Measurements from ENCODE around the gene HECW1. TPM values are rescaled to one million over a fixed set of nuclear protein-coding genes. Genes with fewer than 3 reads are reported as not detected.

Gene HECW1
- total RNA-seq, 1 experiment from 2014 or later, result 2.7 TPM

DNA sequence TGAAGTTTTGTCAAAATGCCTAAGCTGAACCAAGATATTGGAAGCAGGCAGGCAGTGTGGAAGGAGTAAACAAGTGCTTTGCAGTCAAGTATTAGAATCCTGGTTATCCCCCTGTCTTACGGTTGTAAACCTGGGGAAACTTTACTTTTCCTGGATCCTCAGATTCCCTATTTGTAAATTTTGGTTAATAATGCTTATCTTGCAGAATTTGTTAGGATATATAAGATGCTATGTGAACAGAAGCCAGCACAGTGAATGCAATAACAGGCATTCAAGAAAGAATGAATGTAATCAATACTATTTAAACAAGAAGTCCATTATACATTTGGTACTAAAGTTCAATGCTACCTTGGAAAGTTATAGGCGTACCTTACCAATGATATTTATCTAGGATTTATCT, 378.7 kb downstream of the HECW1 start:
- ChIA-PET POLR2A (ENCODE audit: unreplicated experiment) (interaction anchor here (0.6 kb wide), 2 partner anchors 663 to 1615 kb away, joined by 5 read pairs; no protein-coding TSS in a partner anchor), CTCF (no interaction called here)
- intact Hi-C loops (cut with micrococcal nuclease; ENCODE audit: unreplicated experiment), result no loop called here
- DNase-seq, result no peak
- no peaks in the 10 kb centered on the region for H3K4me1 ChIP-seq (replicated peaks; ENCODE audit: insufficient read depth)
- no peaks in the 10 kb centered on the region for H3K9me3 ChIP-seq (ENCODE audit: insufficient read depth, low read depth)
- H3K36me3 ChIP-seq (ENCODE audit: low read depth), result no peaks in the 10 kb centered on the region
- H3K27me3 ChIP-seq (ENCODE audit: insufficient read depth, low read depth), result peaks cover 67% of the 10 kb centered on the region
- H3K4me2 ChIP-seq, result no peak overlapping the region
- no peak for TF ChIP-seq EZH2 (IDR thresholded peaks at IDR 0.05; ENCODE audit: low read depth)
- TF ChIP-seq, protein P1, sequence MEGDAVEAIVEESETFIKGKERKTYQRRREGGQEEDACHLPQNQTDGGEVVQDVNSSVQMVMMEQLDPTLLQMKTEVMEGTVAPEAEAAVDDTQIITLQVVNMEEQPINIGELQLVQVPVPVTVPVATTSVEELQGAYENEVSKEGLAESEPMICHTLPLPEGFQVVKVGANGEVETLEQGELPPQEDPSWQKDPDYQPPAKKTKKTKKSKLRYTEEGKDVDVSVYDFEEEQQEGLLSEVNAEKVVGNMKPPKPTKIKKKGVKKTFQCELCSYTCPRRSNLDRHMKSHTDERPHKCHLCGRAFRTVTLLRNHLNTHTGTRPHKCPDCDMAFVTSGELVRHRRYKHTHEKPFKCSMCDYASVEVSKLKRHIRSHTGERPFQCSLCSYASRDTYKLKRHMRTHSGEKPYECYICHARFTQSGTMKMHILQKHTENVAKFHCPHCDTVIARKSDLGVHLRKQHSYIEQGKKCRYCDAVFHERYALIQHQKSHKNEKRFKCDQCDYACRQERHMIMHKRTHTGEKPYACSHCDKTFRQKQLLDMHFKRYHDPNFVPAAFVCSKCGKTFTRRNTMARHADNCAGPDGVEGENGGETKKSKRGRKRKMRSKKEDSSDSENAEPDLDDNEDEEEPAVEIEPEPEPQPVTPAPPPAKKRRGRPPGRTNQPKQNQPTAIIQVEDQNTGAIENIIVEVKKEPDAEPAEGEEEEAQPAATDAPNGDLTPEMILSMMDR (conservative IDR thresholded peaks at IDR 0.05), result no peak
- BruUV-seq (replicated peaks), result no TSS peak
- no peak overlapping the region for H3K4me3 ChIP-seq
- H3K27ac ChIP-seq, result no peak overlapping the region
- no peaks in the 10 kb centered on the region for H3F3A ChIP-seq (ENCODE audit: insufficient read depth, low read depth)
- no peaks in the 10 kb centered on the region for H4K20me1 ChIP-seq (ENCODE audit: insufficient read depth)
- H2AFZ ChIP-seq, result no peak overlapping the region
- no peaks in the 10 kb centered on the region for H3K9me2 ChIP-seq (ENCODE audit: insufficient read depth)
- H3K79me2 ChIP-seq (ENCODE audit: low read depth), result no peaks in the 10 kb centered on the region

DNA sequence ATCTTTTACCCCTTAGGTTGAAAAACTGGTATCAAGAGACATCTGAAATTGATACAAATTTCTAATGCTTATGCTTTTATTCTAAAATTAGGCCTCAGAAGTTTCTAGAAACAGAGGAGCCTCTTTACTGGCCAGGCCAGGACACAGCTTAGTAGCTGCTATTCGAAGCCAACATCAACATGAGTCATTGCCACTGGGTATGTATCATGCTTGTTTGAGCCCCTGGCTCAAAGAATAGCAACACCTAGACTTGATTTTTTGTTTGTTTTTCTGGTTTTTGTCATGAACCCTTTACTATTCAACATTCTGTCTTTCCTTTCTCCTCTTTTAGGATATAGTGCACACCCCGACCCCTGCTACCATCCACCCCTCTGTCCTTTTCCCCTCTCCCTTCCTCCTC, 379.5 kb downstream of the HECW1 start:
- Histone ChIP-seq H2AFZ (no peak overlapping the region), H3K36me3 (ENCODE audit: low read depth) (no peaks in the 10 kb centered on the region), H3K27me3 (ENCODE audit: insufficient read depth, low read depth) (peaks cover 76% of the 10 kb centered on the region), H3F3A (ENCODE audit: insufficient read depth, low read depth) (no peaks in the 10 kb centered on the region), H3K4me1 (replicated peaks; ENCODE audit: insufficient read depth) (no peaks in the 10 kb centered on the region), H3K4me3 (no peak overlapping the region), H3K9me2 (ENCODE audit: insufficient read depth) (no peaks in the 10 kb centered on the region), H4K20me1 (ENCODE audit: insufficient read depth) (no peaks in the 10 kb centered on the region), H3K9me3 (ENCODE audit: insufficient read depth, low read depth) (no peaks in the 10 kb centered on the region), H3K27ac (no peak overlapping the region), H3K4me2 (no peak overlapping the region), H3K79me2 (ENCODE audit: low read depth) (no peaks in the 10 kb centered on the region)
- TF ChIP-seq EZH2 (IDR thresholded peaks at IDR 0.05; ENCODE audit: low read depth), result no peak
- no peak for DNase-seq
- BruUV-seq (replicated peaks), result no TSS peak
- ChIA-PET CTCF (interaction anchor here (0.6 kb wide), 1 partner anchor 308 kb away, joined by 3 read pairs; no protein-coding TSS in a partner anchor), POLR2A (ENCODE audit: unreplicated experiment) (no interaction called here)
- intact Hi-C loops (cut with micrococcal nuclease; ENCODE audit: unreplicated experiment), result no loop called here

DNA sequence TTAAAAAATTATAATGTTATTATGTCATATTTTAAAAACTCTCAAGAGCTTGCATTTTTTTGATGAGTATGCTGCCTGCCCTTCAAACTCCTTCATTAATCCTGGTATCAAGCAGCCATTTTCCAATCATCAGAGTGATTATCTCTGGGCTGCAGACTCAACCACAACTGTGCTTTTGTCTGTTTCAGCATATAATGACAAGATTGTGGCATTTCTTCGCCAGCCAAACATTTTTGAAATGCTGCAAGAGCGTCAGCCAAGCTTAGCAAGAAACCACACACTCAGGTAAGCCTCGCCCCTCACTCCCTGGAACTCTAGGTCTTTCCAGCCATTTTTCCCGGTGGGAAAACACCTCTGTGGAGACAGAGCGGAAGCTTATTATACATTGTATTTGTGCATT, 380.4 kb downstream of the HECW1 start:
- H3K4me3 ChIP-seq, result no peak overlapping the region
- H4K20me1 ChIP-seq (ENCODE audit: insufficient read depth), result no peaks in the 10 kb centered on the region
- intact Hi-C loops (cut with micrococcal nuclease; ENCODE audit: unreplicated experiment), result no loop called here
- no peaks in the 10 kb centered on the region for H3K9me2 ChIP-seq (ENCODE audit: insufficient read depth)
- H3K27ac ChIP-seq, result no peak overlapping the region
- H3K27me3 ChIP-seq (ENCODE audit: insufficient read depth, low read depth), result peaks cover 81% of the 10 kb centered on the region
- ChIA-PET POLR2A (ENCODE audit: unreplicated experiment) (no interaction called here), CTCF (no interaction called here)
- no peaks in the 10 kb centered on the region for H3K4me1 ChIP-seq (replicated peaks; ENCODE audit: insufficient read depth)
- H3K4me2 ChIP-seq, result no peak overlapping the region
- H2AFZ ChIP-seq, result no peak overlapping the region
- no peak for DNase-seq
- no peaks in the 10 kb centered on the region for H3K36me3 ChIP-seq (ENCODE audit: low read depth)
- no peaks in the 10 kb centered on the region for H3K79me2 ChIP-seq (ENCODE audit: low read depth)
- TF ChIP-seq, protein P1 (conservative IDR thresholded peaks at IDR 0.05), result no peak
- no peak for TF ChIP-seq EZH2 (IDR thresholded peaks at IDR 0.05; ENCODE audit: low read depth)
- no peaks in the 10 kb centered on the region for H3F3A ChIP-seq (ENCODE audit: insufficient read depth, low read depth)
- H3K9me3 ChIP-seq (ENCODE audit: insufficient read depth, low read depth), result no peaks in the 10 kb centered on the region
- no TSS peak for BruUV-seq (replicated peaks)

DNA sequence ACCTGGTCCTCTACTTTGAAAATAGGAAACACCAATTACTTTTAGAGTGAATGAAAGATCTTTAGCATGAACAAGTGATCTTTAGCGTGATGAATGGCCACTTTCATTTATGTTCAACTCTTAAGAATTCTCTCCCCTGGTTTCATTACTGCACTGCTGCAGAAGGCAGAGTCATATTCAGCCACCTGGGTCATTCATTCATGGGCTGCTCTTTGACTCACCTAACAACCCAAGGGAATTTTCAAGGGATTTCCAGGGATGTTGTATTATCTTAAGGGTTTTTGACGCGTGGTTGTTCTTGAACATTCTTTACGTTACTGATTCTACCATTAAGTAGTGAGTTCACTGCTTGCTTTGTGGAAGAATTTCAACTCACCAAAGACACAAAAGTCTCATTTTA, 383.1 kb downstream of the HECW1 start:
- TF ChIP-seq, protein P1 (conservative IDR thresholded peaks at IDR 0.05), result no peak
- TF ChIP-seq EZH2 (IDR thresholded peaks at IDR 0.05; ENCODE audit: low read depth), result no peak
- H3K4me1 ChIP-seq (replicated peaks; ENCODE audit: insufficient read depth), result no peaks in the 10 kb centered on the region
- no peaks in the 10 kb centered on the region for H3K9me3 ChIP-seq (ENCODE audit: insufficient read depth, low read depth)
- H3K4me3 ChIP-seq, result no peak overlapping the region
- BruUV-seq (replicated peaks), result no TSS peak
- no peak overlapping the region for H3K27ac ChIP-seq
- no peak for DNase-seq
- no peaks in the 10 kb centered on the region for H4K20me1 ChIP-seq (ENCODE audit: insufficient read depth)
- ChIA-PET CTCF (no interaction called here), POLR2A (ENCODE audit: unreplicated experiment) (no interaction called here)
- intact Hi-C loops (cut with micrococcal nuclease; ENCODE audit: unreplicated experiment), result no loop called here
- H3K27me3 ChIP-seq (ENCODE audit: insufficient read depth, low read depth), result peaks cover 95% of the 10 kb centered on the region
- no peak overlapping the region for H3K4me2 ChIP-seq
- H2AFZ ChIP-seq, result no peak overlapping the region
- no peaks in the 10 kb centered on the region for H3K9me2 ChIP-seq (ENCODE audit: insufficient read depth)
- H3F3A ChIP-seq (ENCODE audit: insufficient read depth, low read depth), result no peaks in the 10 kb centered on the region
- no peaks in the 10 kb centered on the region for H3K36me3 ChIP-seq (ENCODE audit: low read depth)
- H3K79me2 ChIP-seq (ENCODE audit: low read depth), result no peaks in the 10 kb centered on the region

Measured in PC-9 (cell line).